HCT116 (cell line): ENCODE results near the gene PICALM. TPM values are rescaled to one million over a fixed set of nuclear protein-coding genes. Genes with fewer than 3 reads are reported as not detected.

Experiments
- ATAC-seq: fragments of 200-7000 bp; cut with Tn5 transposase; 2 replicates; pipeline ENCODE4 v1.9.1; 2020; ENCODE audit warnings: mild to moderate bottlenecking, moderate library complexity
- BruUV-seq: library from RNA; stranded (reverse); fragments of 400-500 nt; replicated peaks from 2 replicates; lab custom pipeline; 2021; lab: Mats Ljungman, UMichigan
- CTCF ChIA-PET: fragments of 300-600 bp; sonication (Branson Sonifier 250); formaldehyde crosslinking; loops from one replicate; lab custom pipeline; 2021; ENCODE audit warnings: antibody characterized with exemption; lab: Charles Lee
- POLR2A ChIA-PET: fragments of 300-600, 350-600 bp; sonication (Branson Sonifier 250); formaldehyde crosslinking; loops from one replicate; lab custom pipeline; 2021; ENCODE audit warnings: antibody characterized with exemption; lab: Charles Lee
- RAD21 ChIA-PET, 2 experiments: fragments of 300-600 bp; sonication (Branson Sonifier 250); formaldehyde crosslinking; loops; one replicate each; lab custom pipeline; 2023; ENCODE audit warnings: low total read pairs in 2 of 2; ENCODE audit not compliant: uncharacterized antibody in 2 of 2, unreplicated experiment in 2 of 2, low non-redundant PET in 1 of 2; lab: Charles Lee
- DNase-seq: peaks from one replicate; pipeline ENCODE4 v3.0.0-alpha.2; 2010; ENCODE audit warnings: low read depth, low spot score
- H2AFZ ChIP-seq: fragments of 200-600 bp; shearing (Covaris generic), sonication (generic); 2 replicates; pipeline ENCODE4 v1.6.1; 2017; ENCODE audit warnings: low read depth, mixed run types, mixed read lengths, antibody characterized with exemption, low read length; ENCODE audit not compliant: poor library complexity, severe bottlenecking
- H3K27ac ChIP-seq: 2 replicates; pipeline ENCODE4 v1.5.1; 2012; ENCODE audit warnings: low read depth, low read length
- H3K27me3 ChIP-seq: fragments of 200-600 bp; sonication (generic); 2 replicates; pipeline ENCODE4 v1.6.1; 2016; ENCODE audit warnings: mixed run types, low read length, mixed read lengths; ENCODE audit not compliant: insufficient read depth
- H3K36me3 ChIP-seq, 2 experiments: fragments of 200-500 bp in 1 of 2; fragments of 200-600 bp in 1 of 2; sonication (Bioruptor generic) in 1 of 2; sonication (generic) in 1 of 2; 2 replicates each; pipeline versions ENCODE4 v1.5.1 to v1.6.1; 2014 to 2016; ENCODE audit warnings: low read length in 2 of 2, inconsistent platforms in 1 of 2, mixed read lengths in 1 of 2, mixed run types in 1 of 2; ENCODE audit not compliant: insufficient read depth in 2 of 2, control insufficient read depth in 1 of 2
- H3K4me1 ChIP-seq, 2 experiments: fragments of 200-600 bp in 1 of 2; sonication (generic) in 1 of 2; 2 replicates each; pipeline versions ENCODE4 v1.5.1 to v1.6.1; 2012 to 2017; ENCODE audit warnings: low read length in 2 of 2, inconsistent platforms in 1 of 2, mild to moderate bottlenecking in 1 of 2, mixed read lengths in 1 of 2, mixed run types in 1 of 2, moderate library complexity in 1 of 2; ENCODE audit not compliant: insufficient read depth in 2 of 2, control insufficient read depth in 1 of 2
- H3K4me2 ChIP-seq: fragments of 200-600 bp; sonication (generic); 2 replicates; pipeline ENCODE4 v1.6.1; 2017; ENCODE audit warnings: mixed run types, low read length, mixed read lengths
- H3K4me3 ChIP-seq, 2 experiments: fragments of 200-600 bp in 1 of 2; sonication (generic) in 1 of 2; replicated peaks in 1 of 2; 2 replicates each; pipeline ENCODE4 v1.5.1; 2011 to 2016; ENCODE audit warnings: low read length in 2 of 2, control low read depth in 1 of 2, low read depth in 1 of 2, mild to moderate bottlenecking in 1 of 2, mixed read lengths in 1 of 2, mixed run types in 1 of 2
- H3K79me2 ChIP-seq: fragments of 200-600 bp; sonication (generic); 2 replicates; pipeline ENCODE4 v1.6.1; 2017; ENCODE audit warnings: mild to moderate bottlenecking, mixed run types, low read length, moderate library complexity, mixed read lengths; ENCODE audit not compliant: insufficient read depth
- H3K9ac ChIP-seq: fragments of 200-600 bp; sonication (generic); 2 replicates; pipeline ENCODE4 v1.6.1; 2016; ENCODE audit warnings: low read length, mixed read lengths
- H3K9me2 ChIP-seq: fragments of 200-600 bp; sonication (generic), shearing (Covaris generic); 2 replicates; pipeline ENCODE4 v1.6.1; 2017; ENCODE audit warnings: mixed run types, mild to moderate bottlenecking, moderate library complexity; ENCODE audit not compliant: insufficient read depth
- H3K9me3 ChIP-seq, 2 experiments: fragments of 200-500 bp in 1 of 2; fragments of 200-600 bp in 1 of 2; sonication (Bioruptor generic) in 1 of 2; sonication (generic) in 1 of 2; 2 replicates each; pipeline ENCODE4 v1.6.1; 2014 to 2017; ENCODE audit warnings: low read length in 2 of 2, mixed read lengths in 2 of 2, inconsistent platforms in 1 of 2, low read depth in 1 of 2, mild to moderate bottlenecking in 1 of 2, mixed run types in 1 of 2, moderate library complexity in 1 of 2; ENCODE audit not compliant: control insufficient read depth in 1 of 2, insufficient read depth in 1 of 2
- H4K20me1 ChIP-seq: fragments of 200-600 bp; sonication (generic), shearing (Covaris generic); 2 replicates; pipeline ENCODE4 v1.6.1; 2017; ENCODE audit warnings: mixed run types, mild to moderate bottlenecking, moderate library complexity; ENCODE audit not compliant: insufficient read depth
- CBX3 ChIP-seq: IDR thresholded peaks from 2 replicates; pipeline ENCODE4 v1.6.1; 2012; ENCODE audit warnings: low read depth
- CTCF ChIP-seq, 3 experiments: fragments of 200-600 bp in 1 of 3; sonication (generic) in 1 of 3; IDR thresholded peaks in 2 of 3; conservative IDR thresholded peaks in 1 of 3; 2 replicates each; pipeline ENCODE4 v1.5.1; 2012 to 2017; ENCODE audit warnings: low read depth in 2 of 3, low read length in 2 of 3, antibody characterized with exemption in 1 of 3, borderline replicate concordance in 1 of 3, control low read depth in 1 of 3, mild to moderate bottlenecking in 1 of 3, mixed read lengths in 1 of 3, mixed run types in 1 of 3, moderate library complexity in 1 of 3; ENCODE audit not compliant: insufficient read depth in 1 of 3
- EGR1 ChIP-seq: IDR thresholded peaks from 2 replicates; pipeline ENCODE4 v1.6.1; 2012; ENCODE audit warnings: low read depth
- ELF1 ChIP-seq: IDR thresholded peaks from 2 replicates; pipeline ENCODE4 v1.6.1; 2012; ENCODE audit warnings: low read depth, borderline replicate concordance
- EZH2 ChIP-seq: fragments of 200-600 bp; sonication (generic); IDR thresholded peaks from 2 replicates; pipeline ENCODE4 v1.6.1; 2017; ENCODE audit warnings: antibody characterized with exemption, mixed run types
- FOSL1 ChIP-seq: IDR thresholded peaks from 2 replicates; pipeline ENCODE4 v1.6.1; 2012; ENCODE audit warnings: low read depth
- JUND ChIP-seq: IDR thresholded peaks from 2 replicates; pipeline ENCODE4 v1.6.1; 2012
- POLR2A ChIP-seq: IDR thresholded peaks from 2 replicates; pipeline ENCODE4 v1.7.0; 2011; ENCODE audit warnings: borderline replicate concordance; ENCODE audit not compliant: insufficient read depth, insufficient read length; ENCODE audit errors: extremely low read depth
- POLR2AphosphoS5 ChIP-seq: IDR thresholded peaks from 2 replicates; pipeline ENCODE4 v1.6.1; 2011; ENCODE audit warnings: mild to moderate bottlenecking, low read depth, low read length, moderate library complexity
- RAD21 ChIP-seq: IDR thresholded peaks from 2 replicates; pipeline ENCODE4 v1.6.1; 2012; ENCODE audit warnings: low read depth, mild to moderate bottlenecking
- REST ChIP-seq: IDR thresholded peaks from 2 replicates; pipeline ENCODE4 v1.6.1; 2012; ENCODE audit warnings: low read depth
- SRF ChIP-seq: IDR thresholded peaks from 2 replicates; pipeline ENCODE4 v1.6.1; 2012; ENCODE audit warnings: low read depth
- TCF7L2 ChIP-seq: IDR thresholded peaks from 2 replicates; pipeline ENCODE4 v1.7.0; 2011; ENCODE audit warnings: borderline replicate concordance, inconsistent platforms; ENCODE audit not compliant: insufficient read depth, insufficient read length; ENCODE audit errors: extremely low read depth
- ZFX ChIP-seq: fragments of 450-650 bp; IDR thresholded peaks from 2 replicates; pipeline ENCODE4 v1.6.1; 2017
- ZNF274 ChIP-seq: fragments of 200-500 bp; sonication (Bioruptor generic); IDR thresholded peaks from 2 replicates; pipeline ENCODE4 v1.6.1; 2014; ENCODE audit warnings: mild to moderate bottlenecking, low read depth, low read length, inconsistent platforms
- intact Hi-C: fragments of 100-400 bp; cut with micrococcal nuclease; formaldehyde crosslinking; loops from 2 replicates; pipeline ENCODE4 v1.10.0; 2022
- total RNA-seq: library from RNA; stranded (reverse); gene quantifications from one replicate; pipeline ENCODE4 v1.2.1, GENCODE V29; 2021; ENCODE audit not compliant: unreplicated experiment
- TF ChIP-seq, protein P1 (sequence below): IDR thresholded peaks from 2 replicates; pipeline ENCODE4 v1.6.1; 2012

PICALM gene
- total RNA-seq, 1 experiment from 2014 or later: 90.6 TPM

- no peak overlapping the region for H2AFZ ChIP-seq
- CTCF ChIA-PET: interaction anchor here (0.9 to 1.4 kb wide), 4 partner anchors 13 to 125 kb away, joined by 4 to 13 read pairs (median 5); no protein-coding TSS in a partner anchor
- H3K9me2 ChIP-seq: no peaks in the 10 kb centered on the region
- RAD21 ChIA-PET: no interaction called here
- TF ChIP-seq TCF7L2 (no peak), EZH2 (no peak), CBX3 (no peak), SRF (no peak), ELF1 (no peak), ZFX (peak; percentile 42), RAD21 (no peak), CTCF (IDR thresholded peaks at IDR 0.05 in 2 of 3, conservative IDR thresholded peaks at IDR 0.05 in 1 of 3; ENCODE audit: borderline replicate concordance in 1 of 3, insufficient read depth in 1 of 3, low read depth in 2 of 3, low read length in 2 of 3) (no peak), POLR2AphosphoS5 (0 out of 2 replicates have a peak, but pooled peaks have one; percentile 24), EGR1 (no peak), ZNF274 (no peak), REST (no peak), FOSL1 (no peak), JUND (no peak), POLR2A (no peak)
- TF ChIP-seq, protein P1, sequence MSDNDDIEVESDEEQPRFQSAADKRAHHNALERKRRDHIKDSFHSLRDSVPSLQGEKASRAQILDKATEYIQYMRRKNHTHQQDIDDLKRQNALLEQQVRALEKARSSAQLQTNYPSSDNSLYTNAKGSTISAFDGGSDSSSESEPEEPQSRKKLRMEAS: no peak
- peak overlapping the region; percentile 80 for H3K9ac ChIP-seq
- H3K36me3 ChIP-seq: no peaks in the 10 kb centered on the region
- H3K9me3 ChIP-seq: no peaks in the 10 kb centered on the region
- no peaks in the 10 kb centered on the region for H3K27me3 ChIP-seq
- ATAC-seq (peak; percentile 35), DNase-seq (no peak)
- H4K20me1 ChIP-seq: peaks cover 12% of the 10 kb centered on the region; the same call in 1 of the 2 replicates
- intact Hi-C loops: no loop called here
- H3K4me1 ChIP-seq: peaks cover 24 to 40% of the 10 kb centered on the region in 2 experiments
- POLR2A ChIA-PET: interaction anchor here (0.8 to 1.5 kb wide), 5 partner anchors 26 to 574 kb away, joined by 3 to 7 read pairs (median 4); no protein-coding TSS in a partner anchor
- BruUV-seq: no TSS peak
- H3K4me2 ChIP-seq: peak overlapping the region; percentile 87
- H3K27ac ChIP-seq: peak overlapping the region; percentile 60
- peak overlapping the region; percentile 75 to 86 for H3K4me3 ChIP-seq
- H3K79me2 ChIP-seq: peaks cover 53% of the 10 kb centered on the region
Observed at GRCh38 chr11:86068138-86068871, 579 bp downstream of the PICALM start.
